GM23338 (cell line): ENCODE measurements around the gene EVX2. TPM values are rescaled to one million over a fixed set of nuclear protein-coding genes. Genes with fewer than 3 reads are reported as not detected.

ENCODE experiments used
- ATAC-seq: fragments of 200-7000 bp; cut with Tn5 transposase; 3 replicates; pipeline ENCODE4 v1.9.1; 2020
- DNase-seq: peaks from one replicate; pipeline ENCODE4 v3.0.0-alpha.2; 2015; ENCODE audit warnings: low spot score
- H2AFZ ChIP-seq: fragments of 200-600 bp; sonication (generic); 2 replicates; pipeline ENCODE4 v1.8.0; 2016; ENCODE audit warnings: antibody characterized with exemption, mild to moderate bottlenecking, moderate library complexity
- H3F3A ChIP-seq: fragments of 200-600 bp; sonication (generic); replicated peaks from 2 replicates; pipeline ENCODE4 v1.8.0; 2017; ENCODE audit warnings: antibody characterized with exemption, mixed run types, low read depth
- H3K27ac ChIP-seq: fragments of 200-600 bp; sonication (generic); 2 replicates; pipeline ENCODE4 v1.6.1; 2016; ENCODE audit warnings: low read depth
- H3K27me3 ChIP-seq: fragments of 200-600 bp; sonication (generic); 2 replicates; pipeline ENCODE4 v1.8.0; 2016; ENCODE audit warnings: mild to moderate bottlenecking, mixed run types, moderate library complexity; ENCODE audit not compliant: insufficient read depth
- H3K36me3 ChIP-seq: fragments of 200-600 bp; sonication (generic); 2 replicates; pipeline ENCODE4 v1.8.0; 2016; ENCODE audit warnings: mild to moderate bottlenecking; ENCODE audit not compliant: insufficient read depth
- H3K4me1 ChIP-seq: fragments of 200-600 bp; sonication (generic); 2 replicates; pipeline ENCODE4 v1.8.0; 2016; ENCODE audit warnings: mild to moderate bottlenecking, moderate library complexity; ENCODE audit not compliant: insufficient read depth
- H3K4me2 ChIP-seq: fragments of 200-600 bp; sonication (generic); 2 replicates; pipeline ENCODE4 v1.7.1; 2017; ENCODE audit warnings: mixed run types
- H3K4me3 ChIP-seq: fragments of 200-600 bp; sonication (generic); 2 replicates; pipeline ENCODE4 v1.6.1; 2016; ENCODE audit warnings: mixed run types
- H3K79me2 ChIP-seq: fragments of 200-600 bp; sonication (generic); replicated peaks from 2 replicates; pipeline ENCODE4 v1.8.0; 2017; ENCODE audit warnings: mild to moderate bottlenecking; ENCODE audit not compliant: insufficient read depth
- H3K9me2 ChIP-seq: fragments of 200-600 bp; sonication (generic); 2 replicates; pipeline ENCODE4 v1.8.0; 2017; ENCODE audit not compliant: insufficient read depth
- H4K20me1 ChIP-seq: fragments of 200-600 bp; sonication (generic); replicated peaks from 2 replicates; pipeline ENCODE4 v1.8.0; 2017; ENCODE audit warnings: mild to moderate bottlenecking; ENCODE audit not compliant: insufficient read depth
- H3K27ac Mint-ChIP-seq: 2 replicates; pipeline ENCODE4 v1.8.0; 2020; ENCODE audit warnings: inconsistent platforms, mild to moderate bottlenecking, moderate library complexity, mixed read lengths
- H3K27me3 Mint-ChIP-seq: 3 replicates; pipeline ENCODE4 v1.8.0; 2022; ENCODE audit warnings: low read depth, mild to moderate bottlenecking, moderate library complexity, mixed read lengths, inconsistent platforms; ENCODE audit not compliant: insufficient read depth, poor library complexity
- H3K36me3 Mint-ChIP-seq: 3 replicates; pipeline ENCODE4 v1.8.0; 2021; ENCODE audit warnings: low read depth, mild to moderate bottlenecking, inconsistent platforms, moderate library complexity, mixed read lengths
- H3K4me1 Mint-ChIP-seq: 3 replicates; pipeline ENCODE4 v1.8.0; 2020; ENCODE audit warnings: mild to moderate bottlenecking, inconsistent platforms, mixed read lengths
- H3K4me3 Mint-ChIP-seq: 3 replicates; pipeline ENCODE4 v1.8.0; 2021; ENCODE audit warnings: moderate library complexity, mild to moderate bottlenecking, inconsistent platforms, mixed read lengths
- H3K9me3 Mint-ChIP-seq: 3 replicates; pipeline ENCODE4 v1.8.0; 2020; ENCODE audit warnings: moderate library complexity, mild to moderate bottlenecking, inconsistent platforms, mixed read lengths
- EZH2 ChIP-seq: fragments of 200-600 bp; sonication (generic); IDR thresholded peaks from one replicate; pipeline ENCODE4 v1.8.0; 2017; ENCODE audit warnings: antibody characterized with exemption, mild to moderate bottlenecking, low read depth; ENCODE audit not compliant: unreplicated experiment
- EZH2phosphoT487 ChIP-seq: fragments of 200-600 bp; sonication (generic); IDR thresholded peaks from one replicate; pipeline ENCODE4 v1.8.1; 2018; ENCODE audit warnings: antibody characterized with exemption; ENCODE audit not compliant: unreplicated experiment
- NANOG ChIP-seq: IDR thresholded peaks from 2 replicates; pipeline ENCODE4 v1.6.1; 2016; ENCODE audit warnings: antibody characterized with exemption, borderline replicate concordance
- POLR2AphosphoS5 ChIP-seq: IDR thresholded peaks from 2 replicates; pipeline ENCODE4 v1.6.1; 2016; ENCODE audit warnings: antibody characterized with exemption, low read depth
- STAT1 ChIP-seq: IDR thresholded peaks from one replicate; pipeline ENCODE4 v1.6.1; 2016; ENCODE audit warnings: antibody characterized with exemption; ENCODE audit not compliant: unreplicated experiment
- ZNF114 ChIP-seq: fragments of 250-450 bp; sonication (Bioruptor Pico); IDR thresholded peaks from 2 replicates; pipeline ENCODE4 v1.5.0; 2020; ENCODE audit warnings: mild to moderate bottlenecking, moderate library complexity
- ZNF331 ChIP-seq: fragments of 250-450 bp; sonication (Bioruptor Pico); IDR thresholded peaks from 2 replicates; pipeline ENCODE4 v1.5.0; 2020; ENCODE audit warnings: low read depth, mild to moderate bottlenecking, moderate library complexity
- polyA plus RNA-seq: library from polyadenylated mRNA; unstranded; fragments of >200 nt; fragmentation: Nextera tagmentation; extraction: Ambion mirVana; gene quantifications from 2 replicates; pipeline ENCODE4 v1.2.1, GENCODE V29; 2016
- total RNA-seq: library from RNA; depleted of rRNA; stranded (reverse); fragments of >200 nt; shearing (Covaris generic); gene quantifications from 2 replicates; pipeline ENCODE4 v1.2.3, GENCODE V29; 2014
- TF ChIP-seq, protein P1 (sequence below): fragments of 250-450 bp; sonication (Bioruptor Pico); IDR thresholded peaks from 2 replicates; pipeline ENCODE4 v1.5.0; 2020; ENCODE audit warnings: mild to moderate bottlenecking, moderate library complexity
- TF ChIP-seq, protein P2 (sequence below), 2 experiments: fragments of 200-600 bp in 1 of 2; sonication (generic) in 1 of 2; conservative IDR thresholded peaks; 2 replicates each; pipeline versions ENCODE4 v1.5.1 to v1.6.1; 2016 to 2017; ENCODE audit warnings: antibody characterized with exemption in 2 of 2, low read depth in 2 of 2, mild to moderate bottlenecking in 2 of 2, moderate library complexity in 1 of 2

EVX2 gene
- total and polyA plus RNA-seq, 2 experiments from 2014 or later = 0.03 TPM; not detected in 1

DNA sequence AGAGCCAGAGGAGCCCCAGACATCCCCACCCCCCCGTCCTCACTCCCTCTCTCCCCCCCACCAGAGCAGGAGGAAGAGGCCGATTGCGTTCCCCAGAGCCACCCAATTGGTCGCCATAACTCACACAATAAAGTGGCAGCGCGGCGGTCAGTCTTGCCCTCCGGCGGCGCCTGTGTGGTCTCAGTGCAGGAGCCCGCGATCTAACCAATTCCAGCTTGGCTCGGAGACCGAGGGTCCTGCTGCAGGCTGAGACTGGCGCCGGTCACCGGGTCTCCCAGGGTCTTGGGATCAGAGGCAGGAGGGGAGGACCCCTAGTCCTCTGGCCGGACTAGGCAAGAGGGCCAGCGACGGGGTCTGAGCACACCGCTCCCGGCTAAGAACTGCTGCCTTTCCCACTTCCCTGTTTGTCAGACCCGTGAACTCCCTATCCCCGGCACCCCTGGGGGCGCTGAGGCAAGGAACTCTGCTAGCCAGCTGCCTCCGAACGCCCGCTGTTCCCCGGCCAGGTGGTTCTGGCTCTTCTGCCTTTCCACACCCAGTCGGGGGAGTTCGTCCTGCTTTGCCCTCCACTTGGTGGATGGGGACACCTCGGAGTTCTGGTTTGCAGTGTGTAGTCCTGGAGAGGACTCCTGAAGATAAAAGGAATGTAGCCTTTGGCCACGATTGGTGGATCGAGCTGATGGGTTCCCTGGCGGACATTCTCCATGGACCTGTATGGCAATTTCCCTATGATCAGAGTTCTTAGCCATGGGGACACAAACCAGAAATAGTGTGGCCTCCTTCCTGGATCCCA lies 14.8 kb upstream of the EVX2 start:
- peak; percentile 74 for TF ChIP-seq EZH2phosphoT487
- TF ChIP-seq NANOG = no peak
- no peak for TF ChIP-seq POLR2AphosphoS5
- TF ChIP-seq STAT1 = no peak
- TF ChIP-seq, protein P1, sequence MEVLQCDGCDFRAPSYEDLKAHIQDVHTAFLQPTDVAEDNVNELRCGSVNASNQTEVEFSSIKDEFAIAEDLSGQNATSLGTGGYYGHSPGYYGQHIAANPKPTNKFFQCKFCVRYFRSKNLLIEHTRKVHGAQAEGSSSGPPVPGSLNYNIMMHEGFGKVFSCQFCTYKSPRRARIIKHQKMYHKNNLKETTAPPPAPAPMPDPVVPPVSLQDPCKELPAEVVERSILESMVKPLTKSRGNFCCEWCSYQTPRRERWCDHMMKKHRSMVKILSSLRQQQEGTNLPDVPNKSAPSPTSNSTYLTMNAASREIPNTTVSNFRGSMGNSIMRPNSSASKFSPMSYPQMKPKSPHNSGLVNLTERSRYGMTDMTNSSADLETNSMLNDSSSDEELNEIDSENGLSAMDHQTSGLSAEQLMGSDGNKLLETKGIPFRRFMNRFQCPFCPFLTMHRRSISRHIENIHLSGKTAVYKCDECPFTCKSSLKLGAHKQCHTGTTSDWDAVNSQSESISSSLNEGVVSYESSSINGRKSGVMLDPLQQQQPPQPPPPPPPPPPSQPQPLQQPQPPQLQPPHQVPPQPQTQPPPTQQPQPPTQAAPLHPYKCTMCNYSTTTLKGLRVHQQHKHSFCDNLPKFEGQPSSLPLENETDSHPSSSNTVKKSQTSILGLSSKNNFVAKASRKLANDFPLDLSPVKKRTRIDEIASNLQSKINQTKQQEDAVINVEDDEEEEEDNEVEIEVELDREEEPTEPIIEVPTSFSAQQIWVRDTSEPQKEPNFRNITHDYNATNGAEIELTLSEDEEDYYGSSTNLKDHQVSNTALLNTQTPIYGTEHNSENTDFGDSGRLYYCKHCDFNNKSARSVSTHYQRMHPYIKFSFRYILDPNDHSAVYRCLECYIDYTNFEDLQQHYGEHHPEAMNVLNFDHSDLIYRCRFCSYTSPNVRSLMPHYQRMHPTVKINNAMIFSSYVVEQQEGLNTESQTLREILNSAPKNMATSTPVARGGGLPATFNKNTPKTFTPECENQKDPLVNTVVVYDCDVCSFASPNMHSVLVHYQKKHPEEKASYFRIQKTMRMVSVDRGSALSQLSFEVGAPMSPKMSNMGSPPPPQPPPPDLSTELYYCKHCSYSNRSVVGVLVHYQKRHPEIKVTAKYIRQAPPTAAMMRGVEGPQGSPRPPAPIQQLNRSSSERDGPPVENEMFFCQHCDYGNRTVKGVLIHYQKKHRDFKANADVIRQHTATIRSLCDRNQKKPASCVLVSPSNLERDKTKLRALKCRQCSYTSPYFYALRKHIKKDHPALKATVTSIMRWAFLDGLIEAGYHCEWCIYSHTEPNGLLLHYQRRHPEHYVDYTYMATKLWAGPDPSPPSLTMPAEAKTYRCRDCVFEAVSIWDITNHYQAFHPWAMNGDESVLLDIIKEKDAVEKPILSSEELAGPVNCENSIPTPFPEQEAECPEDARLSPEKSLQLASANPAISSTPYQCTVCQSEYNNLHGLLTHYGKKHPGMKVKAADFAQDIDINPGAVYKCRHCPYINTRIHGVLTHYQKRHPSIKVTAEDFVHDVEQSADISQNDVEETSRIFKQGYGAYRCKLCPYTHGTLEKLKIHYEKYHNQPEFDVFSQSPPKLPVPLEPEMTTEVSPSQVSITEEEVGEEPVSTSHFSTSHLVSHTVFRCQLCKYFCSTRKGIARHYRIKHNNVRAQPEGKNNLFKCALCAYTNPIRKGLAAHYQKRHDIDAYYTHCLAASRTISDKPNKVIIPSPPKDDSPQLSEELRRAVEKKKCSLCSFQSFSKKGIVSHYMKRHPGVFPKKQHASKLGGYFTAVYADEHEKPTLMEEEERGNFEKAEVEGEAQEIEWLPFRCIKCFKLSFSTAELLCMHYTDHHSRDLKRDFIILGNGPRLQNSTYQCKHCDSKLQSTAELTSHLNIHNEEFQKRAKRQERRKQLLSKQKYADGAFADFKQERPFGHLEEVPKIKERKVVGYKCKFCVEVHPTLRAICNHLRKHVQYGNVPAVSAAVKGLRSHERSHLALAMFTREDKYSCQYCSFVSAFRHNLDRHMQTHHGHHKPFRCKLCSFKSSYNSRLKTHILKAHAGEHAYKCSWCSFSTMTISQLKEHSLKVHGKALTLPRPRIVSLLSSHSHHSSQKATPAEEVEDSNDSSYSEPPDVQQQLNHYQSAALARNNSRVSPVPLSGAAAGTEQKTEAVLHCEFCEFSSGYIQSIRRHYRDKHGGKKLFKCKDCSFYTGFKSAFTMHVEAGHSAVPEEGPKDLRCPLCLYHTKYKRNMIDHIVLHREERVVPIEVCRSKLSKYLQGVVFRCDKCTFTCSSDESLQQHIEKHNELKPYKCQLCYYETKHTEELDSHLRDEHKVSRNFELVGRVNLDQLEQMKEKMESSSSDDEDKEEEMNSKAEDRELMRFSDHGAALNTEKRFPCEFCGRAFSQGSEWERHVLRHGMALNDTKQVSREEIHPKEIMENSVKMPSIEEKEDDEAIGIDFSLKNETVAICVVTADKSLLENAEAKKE (CRISPR knock-in tag) = no peak
- TF ChIP-seq EZH2 = peak; percentile 86
- no peak for TF ChIP-seq ZNF114
- TF ChIP-seq, protein P2, sequence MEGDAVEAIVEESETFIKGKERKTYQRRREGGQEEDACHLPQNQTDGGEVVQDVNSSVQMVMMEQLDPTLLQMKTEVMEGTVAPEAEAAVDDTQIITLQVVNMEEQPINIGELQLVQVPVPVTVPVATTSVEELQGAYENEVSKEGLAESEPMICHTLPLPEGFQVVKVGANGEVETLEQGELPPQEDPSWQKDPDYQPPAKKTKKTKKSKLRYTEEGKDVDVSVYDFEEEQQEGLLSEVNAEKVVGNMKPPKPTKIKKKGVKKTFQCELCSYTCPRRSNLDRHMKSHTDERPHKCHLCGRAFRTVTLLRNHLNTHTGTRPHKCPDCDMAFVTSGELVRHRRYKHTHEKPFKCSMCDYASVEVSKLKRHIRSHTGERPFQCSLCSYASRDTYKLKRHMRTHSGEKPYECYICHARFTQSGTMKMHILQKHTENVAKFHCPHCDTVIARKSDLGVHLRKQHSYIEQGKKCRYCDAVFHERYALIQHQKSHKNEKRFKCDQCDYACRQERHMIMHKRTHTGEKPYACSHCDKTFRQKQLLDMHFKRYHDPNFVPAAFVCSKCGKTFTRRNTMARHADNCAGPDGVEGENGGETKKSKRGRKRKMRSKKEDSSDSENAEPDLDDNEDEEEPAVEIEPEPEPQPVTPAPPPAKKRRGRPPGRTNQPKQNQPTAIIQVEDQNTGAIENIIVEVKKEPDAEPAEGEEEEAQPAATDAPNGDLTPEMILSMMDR (conservative IDR thresholded peaks at IDR 0.05; ENCODE audit: low read depth in 2 of 2) = no peak
- TF ChIP-seq ZNF331 (CRISPR knock-in tag) = no peak
- peaks cover 94% of the 10 kb centered on the region for H3K27me3 ChIP-seq
- no peaks in the 10 kb centered on the region; the same call in 2 of the 3 replicates for H3K36me3 Mint-ChIP-seq

More for the DNA sequence above, 14.8 kb upstream of the EVX2 start:
- H3K36me3 ChIP-seq = no peaks in the 10 kb centered on the region; the same call in 1 of the 2 replicates
- no peaks in the 10 kb centered on the region for H3K9me2 ChIP-seq
- no peak overlapping the region for H3K27ac ChIP-seq
- peak overlapping the region; percentile 7 for H2AFZ ChIP-seq
- no peak overlapping the region for H3K27ac Mint-ChIP-seq
- H3K27me3 Mint-ChIP-seq = peaks cover 99% of the 10 kb centered on the region
- H4K20me1 ChIP-seq = peaks cover 45% of the 10 kb centered on the region
- H3K4me1 ChIP-seq = peaks cover 62% of the 10 kb centered on the region
- no peaks in the 10 kb centered on the region for H3K79me2 ChIP-seq
- H3K4me2 ChIP-seq = peak overlapping the region; percentile 94
- H3F3A ChIP-seq = peaks cover 26% of the 10 kb centered on the region
- ATAC-seq = peak; percentile 5
- peak overlapping the region; percentile 68 for H3K4me3 Mint-ChIP-seq
- no peaks in the 10 kb centered on the region for H3K9me3 Mint-ChIP-seq
- peaks cover 42% of the 10 kb centered on the region for H3K4me1 Mint-ChIP-seq
- DNase-seq = peak; percentile 66
- peak overlapping the region; percentile 46 for H3K4me3 ChIP-seq
